ENCODE measurements around the gene ZNF467.
A peak's percentile ranks its signal among the peaks of the same experiment; 100 is the strongest.

Gene ZNF467

GRCh38 chr7:149785402-149785801 lies 12.0 kb upstream of the ZNF467 start:
- no peak for DNase-seq

GRCh38 chr7:149784251-149784608 lies 10.8 kb upstream of the ZNF467 start:
- DNase-seq: no peak

- DNase-seq: no peak
Observed at GRCh38 chr7:149783386-149784250, 10.2 kb upstream of the ZNF467 start.

- no peak for DNase-seq
Observed at GRCh38 chr7:149782682-149783345, 9.4 kb upstream of the ZNF467 start.

- DNase-seq: no peak
Observed at GRCh38 chr7:149781921-149782320, 8.5 kb upstream of the ZNF467 start.

- no peak for DNase-seq
Observed at GRCh38 chr7:149780636-149781419, 7.4 kb upstream of the ZNF467 start.

- DNase-seq: no peak
Observed at GRCh38 chr7:149780056-149780455, 6.7 kb upstream of the ZNF467 start.

GRCh38 chr7:149779502-149779805 lies 6.1 kb upstream of the ZNF467 start:
- no peak for DNase-seq

GRCh38 chr7:149778696-149779501 lies 5.5 kb upstream of the ZNF467 start:
- DNase-seq: no peak

GRCh38 chr7:149778327-149778637 lies 4.9 kb upstream of the ZNF467 start:
- no peak for DNase-seq

- DNase-seq: no peak
Observed at GRCh38 chr7:149777551-149778326, 4.4 kb upstream of the ZNF467 start.

GRCh38 chr7:149776848-149777407 lies 3.5 kb upstream of the ZNF467 start:
- DNase-seq: no peak

GRCh38 chr7:149776289-149776688 lies 2.9 kb upstream of the ZNF467 start:
- peak in 1 of 2 donors; percentile 32 for DNase-seq

- DNase-seq: no peak
Observed at GRCh38 chr7:149775176-149775556, 1.8 kb upstream of the ZNF467 start.

GRCh38 chr7:149774237-149775175 lies 1.1 kb upstream of the ZNF467 start:
- DNase-seq: no peak

GRCh38 chr7:149772956-149773434 lies 393 bp downstream of the ZNF467 start:
- DNase-seq: peak; percentile 23 to 34

GRCh38 chr7:149772241-149772955 lies 990 bp downstream of the ZNF467 start:
- no peak for DNase-seq

- DNase-seq: peak; percentile 88 to 89
Observed at GRCh38 chr7:149771720-149772240, 1.6 kb downstream of the ZNF467 start.
